HG02623 (cell line): ENCODE data around the gene TOLLIP.

Experiments
- ATAC-seq: cut with Tn5 transposase; IDR thresholded peaks from one replicate; pipeline ENCODE4 v1.9.1; 2021; ENCODE audit warnings: moderate library complexity; ENCODE audit not compliant: unreplicated experiment

TOLLIP gene

DNA sequence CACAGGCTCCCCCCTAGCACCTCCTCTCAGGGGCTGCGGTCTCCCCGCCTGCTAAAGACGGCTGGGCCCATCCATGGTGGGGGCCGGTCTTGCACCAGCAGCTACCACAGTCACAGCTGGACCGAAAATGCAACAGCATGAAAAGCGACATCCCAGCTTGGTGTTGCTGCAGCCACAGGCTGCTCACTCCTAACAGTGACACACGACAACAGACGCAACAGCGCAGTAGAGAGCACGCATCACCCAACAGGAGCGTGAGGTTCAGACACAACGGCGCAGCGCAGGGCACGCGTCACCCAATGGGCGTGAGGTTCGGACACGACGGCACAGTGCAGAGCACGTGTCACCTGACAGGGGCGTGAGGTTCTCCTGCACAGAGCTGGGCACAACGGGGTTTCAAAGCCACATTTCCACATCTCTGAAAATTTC, 24.1 kb downstream of the TOLLIP start:
- no peak for ATAC-seq

GRCh38 chr11:1283906-1284305, 25.5 kb downstream of the TOLLIP start:
- no peak for ATAC-seq

DNA sequence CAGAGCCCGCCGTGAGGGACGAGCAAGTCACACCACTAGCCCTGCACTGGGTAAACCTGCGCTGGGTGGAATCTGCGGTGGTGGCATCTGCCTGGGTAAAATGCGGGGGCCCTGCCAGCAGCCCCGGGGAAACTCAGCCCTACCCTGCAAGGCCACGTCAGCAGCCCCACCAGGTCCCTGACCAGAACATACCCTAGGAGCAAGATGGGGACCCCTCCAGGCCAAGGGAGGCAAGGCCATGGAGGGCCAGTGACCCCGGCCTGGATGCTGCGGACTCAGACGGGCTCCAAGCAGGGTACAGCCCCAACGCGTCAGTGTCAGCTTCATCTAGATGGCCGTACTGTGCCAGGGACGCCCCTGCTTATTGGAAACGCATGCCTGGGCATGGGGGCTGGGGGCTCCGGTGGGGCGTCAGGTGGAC, 26.3 kb downstream of the TOLLIP start:
- ATAC-seq, result no peak

DNA sequence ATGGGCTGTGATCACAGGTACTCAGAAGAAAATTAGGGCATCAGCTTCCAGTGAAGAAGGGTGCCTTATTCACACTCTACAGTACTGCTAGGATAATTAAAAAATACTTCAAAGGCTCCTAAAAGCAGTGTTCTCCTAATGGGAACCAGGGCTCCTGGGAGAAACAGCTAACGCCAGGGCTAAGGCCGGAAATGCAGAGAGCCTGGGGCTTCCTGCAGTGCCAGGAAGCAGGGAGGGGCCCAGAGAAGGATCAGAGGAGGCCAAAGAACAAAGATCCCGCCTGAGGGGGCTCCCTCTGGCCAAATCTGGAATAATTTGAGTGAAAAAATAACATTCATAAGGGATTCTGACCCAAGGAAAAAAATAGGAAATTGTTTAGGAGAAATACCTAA, 27.5 kb downstream of the TOLLIP start:
- no peak for ATAC-seq

DNA sequence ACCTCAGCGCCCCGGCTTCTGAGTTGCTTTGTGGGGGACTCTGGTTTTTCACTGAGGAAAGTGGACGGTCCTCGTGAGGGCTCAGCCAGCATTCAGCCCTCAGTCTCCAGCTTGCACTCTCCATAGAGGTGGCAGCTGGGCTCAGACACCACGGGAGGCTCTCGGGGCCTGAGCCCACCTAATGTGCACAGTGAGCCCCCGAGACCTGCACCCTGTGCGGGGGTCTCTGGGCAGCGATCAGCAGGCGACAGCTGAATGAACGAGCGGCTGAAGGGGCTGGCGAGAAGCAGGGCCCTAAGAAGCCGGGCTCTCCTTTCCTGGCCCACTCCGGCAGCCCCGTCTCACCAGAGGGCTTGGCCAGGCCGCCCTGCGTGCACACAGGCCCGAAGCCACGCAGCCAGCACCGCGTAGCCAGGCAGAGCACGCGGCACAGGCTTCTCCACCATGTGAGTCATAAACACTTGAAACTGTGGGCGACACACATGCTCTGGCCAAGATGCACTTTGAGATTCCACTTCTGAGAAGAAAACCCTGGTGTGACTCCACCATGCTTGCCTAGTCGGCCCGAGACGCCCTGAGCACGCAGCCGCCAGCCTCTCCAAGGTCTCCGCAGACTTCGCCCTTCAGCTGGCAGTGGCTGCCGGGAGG, 28.0 kb downstream of the TOLLIP start:
- ATAC-seq, result no peak

DNA sequence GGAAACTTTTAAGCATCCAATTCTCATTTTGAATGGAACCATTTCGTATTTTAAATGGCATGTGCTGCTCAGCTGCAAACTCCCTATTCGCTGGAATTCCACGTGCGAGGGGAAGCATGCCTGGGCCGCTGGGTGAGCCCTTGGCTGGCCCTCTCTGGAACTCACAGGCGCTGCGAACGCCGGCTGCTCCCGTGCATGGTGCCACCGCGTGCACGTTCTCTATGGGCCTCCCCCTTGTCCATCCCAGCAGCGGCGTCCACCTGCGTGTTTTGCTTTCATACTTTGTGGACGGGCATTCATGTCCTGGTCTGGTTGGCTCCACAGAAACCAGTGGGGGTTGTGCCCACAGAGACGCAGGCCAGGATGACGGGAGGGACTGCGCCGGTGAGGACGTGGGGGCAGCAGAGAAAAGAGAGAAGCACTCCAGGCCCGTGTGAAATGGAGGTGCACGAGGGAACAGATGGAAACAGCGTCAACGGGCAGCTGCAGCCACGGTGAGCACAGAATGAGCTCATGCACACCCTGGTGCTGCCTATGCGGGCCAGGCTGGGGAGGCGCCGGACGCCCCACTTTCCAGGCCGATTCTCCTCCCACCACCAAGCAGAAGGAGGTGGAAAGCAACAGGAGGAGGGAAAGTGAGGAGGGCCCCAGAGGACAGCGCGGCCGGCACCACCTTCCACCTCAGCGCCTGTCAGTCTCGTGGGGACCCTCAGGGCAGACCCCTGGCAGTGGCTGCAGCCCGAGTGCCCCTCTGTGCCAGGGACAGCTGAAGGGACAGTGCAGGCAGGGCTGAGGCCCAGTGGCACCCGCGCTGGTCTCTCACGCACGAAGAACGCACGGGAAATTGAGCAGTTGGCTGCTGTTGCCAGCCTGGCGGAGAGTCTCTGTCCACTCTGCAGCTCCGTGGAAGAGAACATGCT, 29.1 kb downstream of the TOLLIP start:
- no peak for ATAC-seq

DNA sequence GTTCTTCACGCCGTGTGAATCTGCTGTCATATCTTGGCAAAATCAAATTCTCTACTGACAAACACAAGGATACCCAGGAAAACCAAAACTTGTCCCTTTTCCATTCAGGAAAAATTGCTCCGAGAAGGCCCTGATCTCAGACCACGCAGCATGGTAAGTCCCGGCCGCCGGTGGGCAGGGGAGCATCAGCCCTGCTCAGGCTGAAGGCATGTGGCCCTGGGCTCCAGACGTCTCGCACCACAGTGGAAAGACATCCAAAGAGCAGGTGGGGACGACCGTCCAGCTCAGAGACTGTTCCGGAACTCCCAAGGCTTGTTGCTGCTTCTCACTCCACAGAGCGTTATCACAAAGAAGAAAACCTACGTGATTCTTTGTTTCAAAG, 29.8 kb downstream of the TOLLIP start:
- no peak for ATAC-seq

- ATAC-seq, result no peak
These were observed 30.4 kb downstream of the TOLLIP start for GRCh38 chr11:1278766-1279673.

DNA sequence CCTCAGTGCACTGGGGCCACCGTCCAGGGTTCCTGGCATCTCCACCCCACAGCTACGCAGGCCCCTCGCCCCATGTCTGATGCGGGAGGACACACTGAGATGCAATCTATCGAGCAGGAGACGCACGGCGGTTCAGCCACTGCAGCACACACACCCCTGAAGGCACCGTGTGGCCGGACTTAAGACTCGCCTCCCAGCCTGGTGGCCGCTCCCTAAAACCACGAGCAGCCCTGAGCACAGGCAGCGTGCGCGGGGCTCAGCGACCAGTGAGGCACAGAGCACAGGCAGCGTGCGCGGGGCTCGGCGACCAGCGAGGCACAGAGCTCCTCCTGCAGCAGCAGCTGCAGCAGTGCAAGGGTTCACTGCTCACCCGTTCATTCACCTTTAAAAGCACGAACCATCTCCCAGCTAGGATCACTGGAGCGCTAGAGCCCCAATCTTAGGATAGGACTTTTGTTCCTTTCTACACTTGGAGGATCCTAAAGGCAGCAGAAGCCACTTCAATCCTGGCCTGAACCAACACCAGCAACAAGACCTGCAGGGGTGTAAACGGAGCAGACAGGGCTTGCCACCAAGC, 31.4 kb downstream of the TOLLIP start:
- no peak for ATAC-seq

DNA sequence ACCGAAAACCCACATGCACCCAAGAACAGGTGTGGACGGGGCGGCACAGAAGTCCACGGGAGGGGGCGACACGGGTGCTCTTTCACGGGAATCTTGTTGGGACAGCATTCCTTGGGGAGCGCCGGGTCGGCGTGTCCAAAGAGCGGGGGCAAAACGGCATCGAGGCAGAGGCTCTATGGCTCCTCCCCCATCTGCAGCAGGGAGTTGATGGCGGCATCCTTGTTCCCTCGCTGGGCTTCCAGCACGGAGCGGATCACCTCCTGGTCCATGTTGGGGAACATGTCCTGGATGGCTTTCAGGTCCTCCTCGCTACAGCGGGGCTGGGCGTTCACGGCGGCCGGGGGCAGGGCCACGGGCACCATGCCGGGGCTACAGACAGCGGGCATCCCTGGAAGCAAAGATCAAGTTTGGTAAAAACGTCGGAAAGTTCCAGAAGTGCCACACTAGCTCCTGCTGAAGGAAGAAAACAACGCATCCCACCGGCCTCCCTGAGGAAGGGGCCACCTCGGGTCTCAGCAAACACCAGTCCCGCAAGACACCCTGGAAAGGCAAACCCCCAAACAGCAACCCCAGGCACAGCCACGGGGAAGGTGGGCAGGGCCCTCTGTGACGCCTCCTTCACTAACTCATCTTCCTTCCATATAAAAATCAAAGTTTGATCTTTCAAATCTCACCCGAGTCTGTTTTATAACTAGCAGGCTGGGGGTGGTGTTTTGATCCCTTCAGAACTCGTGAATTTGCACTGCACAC, 32.4 kb downstream of the TOLLIP start:
- no peak for ATAC-seq

- no peak for ATAC-seq
These were observed 33.2 kb downstream of the TOLLIP start for GRCh38 chr11:1276041-1276790.

DNA sequence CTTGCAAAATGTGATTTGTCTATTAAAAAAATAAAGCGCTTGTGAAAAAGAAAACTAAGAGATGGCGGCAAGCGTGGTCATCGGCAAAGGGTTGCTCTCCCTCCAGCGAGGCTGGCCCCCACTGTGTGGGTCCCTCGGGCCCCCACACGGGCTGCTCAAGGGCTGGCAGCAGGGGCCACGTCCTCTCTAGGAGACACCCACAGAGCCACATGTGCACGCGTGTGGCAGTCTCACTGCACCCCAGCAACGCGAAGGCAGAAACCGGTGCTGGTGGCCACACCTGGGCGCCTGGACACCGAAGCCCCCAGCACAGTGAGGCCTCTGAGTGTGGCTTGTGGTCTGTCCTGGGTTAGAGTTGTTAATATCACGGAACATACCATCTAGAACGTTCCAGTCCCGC, 34.4 kb downstream of the TOLLIP start:
- ATAC-seq, result no peak

GRCh38 chr11:1274501-1274900, 34.9 kb downstream of the TOLLIP start:
- no peak for ATAC-seq

DNA sequence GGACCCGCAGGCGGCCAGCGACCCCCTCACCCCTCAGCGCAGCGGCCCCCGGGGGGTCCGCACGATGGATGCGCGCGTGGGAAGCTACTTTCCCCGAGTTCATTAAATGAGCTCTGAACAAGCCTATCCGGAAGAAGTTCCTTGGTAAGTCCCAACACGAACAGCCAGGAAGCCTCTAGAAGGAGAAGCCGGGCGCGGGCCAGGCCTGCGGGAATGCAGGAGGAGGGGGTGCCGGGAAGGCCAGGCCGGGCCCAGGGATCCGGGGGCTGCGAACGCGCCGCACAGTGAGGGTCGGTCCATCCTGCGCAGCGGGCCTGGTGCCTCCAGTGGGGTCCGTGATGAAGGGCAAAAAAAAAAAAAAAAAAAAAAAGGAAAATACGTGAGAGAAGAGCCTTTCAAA, 36.9 kb downstream of the TOLLIP start:
- no peak for ATAC-seq

- no peak for ATAC-seq
These were observed 37.5 kb downstream of the TOLLIP start for GRCh38 chr11:1271927-1272326.

GRCh38 chr11:1271406-1271805, 38.0 kb downstream of the TOLLIP start:
- no peak for ATAC-seq

DNA sequence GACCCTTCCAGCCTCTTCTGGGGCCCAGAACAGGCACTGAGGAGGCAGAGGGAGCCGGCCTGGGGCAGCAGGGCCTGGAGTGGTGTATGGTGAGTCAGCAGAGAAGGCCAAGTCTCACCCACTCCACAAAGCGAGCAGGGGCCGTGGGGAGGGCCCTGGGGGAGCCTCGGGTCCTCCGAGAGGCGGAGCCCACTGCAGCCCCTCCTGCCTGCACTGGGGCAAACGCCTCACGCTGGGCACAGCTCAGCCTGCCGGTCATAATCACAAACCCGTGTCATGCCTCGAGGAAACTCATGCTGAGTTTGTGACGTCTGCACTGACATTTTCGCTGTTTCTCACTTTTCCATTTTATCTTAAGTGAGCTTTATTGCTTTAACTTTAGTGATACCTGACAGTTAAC, 38.4 kb downstream of the TOLLIP start:
- ATAC-seq, result no peak

DNA sequence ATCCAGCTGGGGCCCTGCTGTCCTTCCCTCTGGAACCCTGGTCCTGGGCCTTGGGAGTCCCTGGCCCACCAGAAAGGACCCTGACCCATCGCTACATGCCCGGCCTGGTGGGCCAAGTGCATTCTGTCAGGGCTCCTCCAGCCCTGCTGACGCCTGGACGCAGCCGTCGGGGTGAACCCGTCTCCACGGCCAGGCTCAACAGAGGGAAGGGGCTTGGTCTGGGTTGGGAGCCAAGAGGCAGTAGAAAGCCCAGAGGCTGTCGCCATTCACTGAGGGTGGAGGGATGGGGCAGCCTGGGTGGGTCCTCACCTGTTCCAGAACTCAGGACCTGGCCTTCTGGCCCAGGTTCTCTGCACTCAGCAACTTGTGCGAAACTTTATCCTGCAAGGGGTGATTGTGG, 39.0 kb downstream of the TOLLIP start:
- ATAC-seq, result no peak

- ATAC-seq, result no peak
These were observed 39.5 kb downstream of the TOLLIP start for GRCh38 chr11:1269957-1270356.
